Islet precursor cell (in vitro differentiated cells): Measurements from ENCODE around the gene WBP1.
"Not testable (repeated sequence)": the region's sequence is repeated elsewhere in the genome, so short reads cannot be mapped to it uniquely, and the experiment has no call there.

Experiments used
- DNase-seq: peaks from one replicate; pipeline ENCODE4 v3.0.0-alpha.2; 2018

WBP1 gene

GRCh38 chr2:74428675-74429074 is 29.6 kb upstream of the WBP1 start:
- no peak for DNase-seq

- DNase-seq = no peak
Observed at GRCh38 chr2:74429487-74430451, 28.5 kb upstream of the WBP1 start.

GRCh38 chr2:74430502-74430901 is 27.7 kb upstream of the WBP1 start:
- DNase-seq = no peak

GRCh38 chr2:74436111-74436805 is 22.0 kb upstream of the WBP1 start:
- no peak for DNase-seq

GRCh38 chr2:74436848-74437695 is 21.2 kb upstream of the WBP1 start:
- no peak for DNase-seq

GRCh38 chr2:74438248-74438647 is 20.0 kb upstream of the WBP1 start:
- no peak for DNase-seq

- DNase-seq = no peak
Observed at GRCh38 chr2:74439373-74439772, 18.9 kb upstream of the WBP1 start.

GRCh38 chr2:74439803-74440377 is 18.3 kb upstream of the WBP1 start:
- peak; percentile 78 for DNase-seq

- DNase-seq = peak; percentile 98
Observed at GRCh38 chr2:74440378-74441169, 17.7 kb upstream of the WBP1 start.

- DNase-seq = no peak
Observed at GRCh38 chr2:74441170-74441689, 17.0 kb upstream of the WBP1 start.

GRCh38 chr2:74441690-74442482 is 16.4 kb upstream of the WBP1 start, which contains the start of gene RTKN:
TSS of gene RTKN (minus strand) at chr2:74441937. CDS start at chr2:74441816, 121 bp downstream.
- peak; percentile 88 for DNase-seq

- DNase-seq = not testable (repeated sequence)
Observed at GRCh38 chr2:74442483-74443297, 15.5 kb upstream of the WBP1 start.

GRCh38 chr2:74444498-74445318 is 13.5 kb upstream of the WBP1 start:
- no peak for DNase-seq

- DNase-seq = no peak
Observed at GRCh38 chr2:74447230-74447999, 10.8 kb upstream of the WBP1 start.

- DNase-seq = no peak
Observed at GRCh38 chr2:74448771-74449170, 9.5 kb upstream of the WBP1 start.

GRCh38 chr2:74450570-74451190 is 7.6 kb upstream of the WBP1 start:
- DNase-seq = no peak
